Measurements from ENCODE around the gene MPHOSPH9. TPM values are rescaled to one million over a fixed set of nuclear protein-coding genes. Genes with fewer than 3 reads are reported as not detected.

The MPHOSPH9 gene
- total and polyA plus RNA-seq, 2 of the 4 experiments (the other 2 are of a cell fraction) = 7.6 to 17.0 TPM

- TF ChIP-seq ELK1 (IDR thresholded peaks at IDR 0.05; ENCODE audit: borderline replicate concordance, low read depth, low read length) = no peak
- no peak for TF ChIP-seq RAD21 (IDR thresholded peaks at IDR 0.05; ENCODE audit: low read length)
- no peak for TF ChIP-seq RFX5 (IDR thresholded peaks at IDR 0.05; ENCODE audit: low read depth, low read length)
Observed at GRCh38 chr12:123232807-123233504, at the start of gene MPHOSPH9, which contains the start of gene MTRFR (continued).

GRCh38 chr12:123282111-123282510 is 49.2 kb upstream of the MPHOSPH9 start:
- Histone ChIP-seq H3K4me2 (ENCODE audit: low read depth, low read length) (no peak overlapping the region), H3K14ac (replicated peaks; ENCODE audit: low read depth, low read length) (no peak overlapping the region), H3K4ac (ENCODE audit: low read depth, low read length) (no peak overlapping the region), H4K20me1 (ENCODE audit: insufficient read depth, low read length) (no peaks in the 10 kb centered on the region), H3K4me1 (ENCODE audit: control insufficient read depth, insufficient read depth, low read length) (no peaks in the 10 kb centered on the region), H3K27ac (ENCODE audit: insufficient read depth, low read length) (no peak overlapping the region), H3K9ac (ENCODE audit: low read depth, low read length) (no peak overlapping the region), H2AK9ac (replicated peaks; ENCODE audit: low read depth, low read length, poor library complexity) (no peak overlapping the region), H3K23ac (ENCODE audit: low read depth, low read length) (no peak overlapping the region), H2BK120ac (ENCODE audit: low read depth, low read length) (no peak overlapping the region), H3K56ac (ENCODE audit: extremely low read depth, insufficient read depth, low read length) (no peak overlapping the region), H3K18ac (ENCODE audit: low read depth, low read length) (no peak overlapping the region), H3K9me1 (ENCODE audit: insufficient read depth, low read length) (no peaks in the 10 kb centered on the region), H3K36me3 (ENCODE audit: control insufficient read depth, insufficient read depth, low read length) (no peaks in the 10 kb centered on the region), H3K27me3 (ENCODE audit: control insufficient read depth, insufficient read depth, low read length) (no peaks in the 10 kb centered on the region), H2BK20ac (ENCODE audit: low read depth, low read length) (no peak overlapping the region), H2BK15ac (ENCODE audit: low read depth, low read length) (no peak overlapping the region), H4K8ac (ENCODE audit: low read depth in 2 of 2, low read length in 2 of 2) (no peak overlapping the region), H2AFZ (replicated peaks; ENCODE audit: low read length, poor library complexity) (no peak overlapping the region), H3K4me3 (ENCODE audit: insufficient read depth, low read depth, low read length) (no peak overlapping the region), H3K9me3 (ENCODE audit: control insufficient read depth, insufficient read depth, low read length) (no peaks in the 10 kb centered on the region), H4K91ac (ENCODE audit: insufficient read depth, low read depth, low read length) (no peak overlapping the region), H4K5ac (ENCODE audit: low read depth, low read length) (no peak overlapping the region), H2BK5ac (ENCODE audit: low read depth, low read length, poor library complexity, severe bottlenecking) (no peak overlapping the region), H2AK5ac (ENCODE audit: low read depth, low read length) (no peak overlapping the region), H3K79me1 (ENCODE audit: low read depth in 1 of 2, low read length in 2 of 2) (no peaks in the 10 kb centered on the region)
- in situ Hi-C loops (cut with MboI; ENCODE audit: low sequenced_read_pairs) (no loop called here), intact Hi-C loops (cut with micrococcal nuclease) (no loop called here), dilution Hi-C loops (cut with HindIII; ENCODE audit: low sequenced_read_pairs, unreplicated experiment) (no loop called here)
- no peak for DNase-seq
- ATAC-seq (ENCODE audit: low read depth) = no peak
- ChIA-PET POLR2A (ENCODE audit: unreplicated experiment) (interaction anchor here (0.7 kb wide), 1 partner anchor 11 kb away, joined by 5 read pairs; no protein-coding TSS in a partner anchor), CTCF (no interaction called here)
- BruUV-seq (replicated peaks) = no TSS peak
- WGBS, 2 experiments (ENCODE audit: extremely low coverage in 2 of 2, insufficient read length in 1 of 2) = 100% methylated on average over 3 of the region's 10 CpGs; no CpG with 5 or more reads in 1 of the 2 experiments
- TF ChIP-seq MAFK (IDR thresholded peaks at IDR 0.05; ENCODE audit: low read depth, low read length) (no peak), RAD21 (IDR thresholded peaks at IDR 0.05; ENCODE audit: low read length) (no peak), RFX5 (IDR thresholded peaks at IDR 0.05; ENCODE audit: low read depth, low read length) (no peak), BHLHE40 (IDR thresholded peaks at IDR 0.05; ENCODE audit: low read depth, low read length) (no peak), CHD1 (IDR thresholded peaks at IDR 0.05; ENCODE audit: low read depth, low read length) (no peak), CTCF (conservative IDR thresholded peaks at IDR 0.05; ENCODE audit: low read depth, low read length) (no peak), FOS (IDR thresholded peaks at IDR 0.05; ENCODE audit: low read depth, low read length) (no peak), USF2 (IDR thresholded peaks at IDR 0.05; ENCODE audit: low read depth, low read length) (no peak), POLR2A (IDR thresholded peaks at IDR 0.05; ENCODE audit: low read depth, low read length) (no peak), SMC3 (IDR thresholded peaks at IDR 0.05; ENCODE audit: low read depth, low read length) (no peak), NFE2L2 (IDR thresholded peaks at IDR 0.05; ENCODE audit: low read depth, low read length) (no peak), MAZ (IDR thresholded peaks at IDR 0.05; ENCODE audit: borderline replicate concordance, low read depth, low read length) (no peak)

Measured in IMR-90 (cell line).